Measurements from ENCODE around the gene COPZ1.
A peak's percentile ranks its signal among the peaks of the same experiment; 100 is the strongest.
"Not testable (repeated sequence)": the region's sequence is repeated elsewhere in the genome, so short reads cannot be mapped to it uniquely, and the experiment has no call there.

The COPZ1 gene

GRCh38 chr12:54341378-54342300 lies 16.7 kb downstream of the COPZ1 start:
- H3K27me3 ChIP-seq (ENCODE audit: control insufficient read depth, insufficient read depth, low read length) = no peaks in the 10 kb centered on the region
- no peak overlapping the region for H3K9ac ChIP-seq (ENCODE audit: low read length)
- no peaks in the 10 kb centered on the region for H3K9me3 ChIP-seq (ENCODE audit: control insufficient read depth, low read depth, low read length)
- H3K36me3 ChIP-seq (ENCODE audit: control insufficient read depth, low read depth, low read length) = peaks cover 28% of the 10 kb centered on the region
- H3K27ac ChIP-seq (ENCODE audit: low read length) = no peak overlapping the region
- no peaks in the 10 kb centered on the region for H3K4me1 ChIP-seq (ENCODE audit: control insufficient read depth, low read depth, low read length)
- no peak overlapping the region for H3K4me3 ChIP-seq (ENCODE audit: low read length)

GRCh38 chr12:54349036-54349435 lies 24.1 kb downstream of the COPZ1 start:
- Histone ChIP-seq H3K27ac (ENCODE audit: low read length) (no peak overlapping the region), H3K27me3 (ENCODE audit: control insufficient read depth, insufficient read depth, low read length) (peaks cover 26% of the 10 kb centered on the region), H3K9ac (ENCODE audit: low read length) (no peak overlapping the region), H3K9me3 (ENCODE audit: control insufficient read depth, low read depth, low read length) (no peaks in the 10 kb centered on the region), H3K4me3 (ENCODE audit: low read length) (no peak overlapping the region), H3K36me3 (ENCODE audit: control insufficient read depth, low read depth, low read length) (peaks cover 32% of the 10 kb centered on the region), H3K4me1 (ENCODE audit: control insufficient read depth, low read depth, low read length) (peaks cover 34% of the 10 kb centered on the region)

GRCh38 chr12:54349679-54350078 lies 24.7 kb downstream of the COPZ1 start:
- Histone ChIP-seq H3K27ac (ENCODE audit: low read length) (no peak overlapping the region), H3K9me3 (ENCODE audit: control insufficient read depth, low read depth, low read length) (no peaks in the 10 kb centered on the region), H3K4me1 (ENCODE audit: control insufficient read depth, low read depth, low read length) (peaks cover 35% of the 10 kb centered on the region), H3K27me3 (ENCODE audit: control insufficient read depth, insufficient read depth, low read length) (peaks cover 26% of the 10 kb centered on the region), H3K36me3 (ENCODE audit: control insufficient read depth, low read depth, low read length) (peaks cover 31% of the 10 kb centered on the region), H3K4me3 (ENCODE audit: low read length) (no peak overlapping the region), H3K9ac (ENCODE audit: low read length) (no peak overlapping the region)

GRCh38 chr12:54350743-54351142 lies 25.8 kb downstream of the COPZ1 start:
- Histone ChIP-seq H3K9ac (ENCODE audit: low read length) (no peak overlapping the region), H3K4me3 (ENCODE audit: low read length) (peak overlapping the region; percentile 65), H3K9me3 (ENCODE audit: control insufficient read depth, low read depth, low read length) (no peaks in the 10 kb centered on the region), H3K36me3 (ENCODE audit: control insufficient read depth, low read depth, low read length) (peaks cover 25% of the 10 kb centered on the region), H3K27me3 (ENCODE audit: control insufficient read depth, insufficient read depth, low read length) (peaks cover 26% of the 10 kb centered on the region), H3K27ac (ENCODE audit: low read length) (no peak overlapping the region), H3K4me1 (ENCODE audit: control insufficient read depth, low read depth, low read length) (peaks cover 46% of the 10 kb centered on the region)

- Histone ChIP-seq H3K27me3 (ENCODE audit: control insufficient read depth, insufficient read depth, low read length) (peaks cover 26% of the 10 kb centered on the region), H3K27ac (ENCODE audit: low read length) (no peak overlapping the region), H3K36me3 (ENCODE audit: control insufficient read depth, low read depth, low read length) (peaks cover 25% of the 10 kb centered on the region), H3K9me3 (ENCODE audit: control insufficient read depth, low read depth, low read length) (no peaks in the 10 kb centered on the region), H3K4me3 (ENCODE audit: low read length) (peak overlapping the region; percentile 65), H3K4me1 (ENCODE audit: control insufficient read depth, low read depth, low read length) (peaks cover 52% of the 10 kb centered on the region), H3K9ac (ENCODE audit: low read length) (no peak overlapping the region)
Observed at GRCh38 chr12:54351341-54351740, 26.4 kb downstream of the COPZ1 start.

- H3K27me3 ChIP-seq (ENCODE audit: control insufficient read depth, insufficient read depth, low read length) = peaks cover 26% of the 10 kb centered on the region
- peak overlapping the region; percentile 65 for H3K4me3 ChIP-seq (ENCODE audit: low read length)
- peaks cover 59% of the 10 kb centered on the region for H3K4me1 ChIP-seq (ENCODE audit: control insufficient read depth, low read depth, low read length)
- H3K27ac ChIP-seq (ENCODE audit: low read length) = peak overlapping the region; percentile 43
- H3K9me3 ChIP-seq (ENCODE audit: control insufficient read depth, low read depth, low read length) = no peaks in the 10 kb centered on the region
- peak overlapping the region; percentile 50 for H3K9ac ChIP-seq (ENCODE audit: low read length)
- peaks cover 22% of the 10 kb centered on the region for H3K36me3 ChIP-seq (ENCODE audit: control insufficient read depth, low read depth, low read length)
Observed at GRCh38 chr12:54352022-54352531, 27.1 kb downstream of the COPZ1 start.

- H3K4me3 ChIP-seq (ENCODE audit: low read length) = peak overlapping the region; percentile 65
- H3K27me3 ChIP-seq (ENCODE audit: control insufficient read depth, insufficient read depth, low read length) = peaks cover 26% of the 10 kb centered on the region
- peak overlapping the region; percentile 50 for H3K9ac ChIP-seq (ENCODE audit: low read length)
- peaks cover 70% of the 10 kb centered on the region for H3K4me1 ChIP-seq (ENCODE audit: control insufficient read depth, low read depth, low read length)
- H3K9me3 ChIP-seq (ENCODE audit: control insufficient read depth, low read depth, low read length) = no peaks in the 10 kb centered on the region
- peak overlapping the region; percentile 43 for H3K27ac ChIP-seq (ENCODE audit: low read length)
- H3K36me3 ChIP-seq (ENCODE audit: control insufficient read depth, low read depth, low read length) = peaks cover 12% of the 10 kb centered on the region
Observed at GRCh38 chr12:54352891-54353874, 28.3 kb downstream of the COPZ1 start.

GRCh38 chr12:54354271-54354670 lies 29.3 kb downstream of the COPZ1 start:
- not testable (repeated sequence) for H3K36me3 ChIP-seq (ENCODE audit: control insufficient read depth, low read depth, low read length); H3K9ac ChIP-seq (ENCODE audit: low read length); H3K9me3 ChIP-seq (ENCODE audit: control insufficient read depth, low read depth, low read length); H3K4me3 ChIP-seq (ENCODE audit: low read length); H3K27ac ChIP-seq (ENCODE audit: low read length)
- Histone ChIP-seq H3K4me1 (ENCODE audit: control insufficient read depth, low read depth, low read length) (peaks cover 76% of the 10 kb centered on the region), H3K27me3 (ENCODE audit: control insufficient read depth, insufficient read depth, low read length) (peaks cover 20% of the 10 kb centered on the region)

GRCh38 chr12:54355104-54355815 lies 30.3 kb downstream of the COPZ1 start:
- H3K9me3 ChIP-seq (ENCODE audit: control insufficient read depth, low read depth, low read length) = no peaks in the 10 kb centered on the region
- H3K36me3 ChIP-seq (ENCODE audit: control insufficient read depth, low read depth, low read length) = no peaks in the 10 kb centered on the region
- H3K27me3 ChIP-seq (ENCODE audit: control insufficient read depth, insufficient read depth, low read length) = peaks cover 14% of the 10 kb centered on the region
- no peak overlapping the region for H3K4me3 ChIP-seq (ENCODE audit: low read length)
- no peak overlapping the region for H3K9ac ChIP-seq (ENCODE audit: low read length)
- no peak overlapping the region for H3K27ac ChIP-seq (ENCODE audit: low read length)
- H3K4me1 ChIP-seq (ENCODE audit: control insufficient read depth, low read depth, low read length) = peaks cover 80% of the 10 kb centered on the region

- Histone ChIP-seq H3K4me3 (ENCODE audit: low read length) (no peak overlapping the region), H3K9ac (ENCODE audit: low read length) (no peak overlapping the region), H3K27me3 (ENCODE audit: control insufficient read depth, insufficient read depth, low read length) (peaks cover 7% of the 10 kb centered on the region), H3K36me3 (ENCODE audit: control insufficient read depth, low read depth, low read length) (no peaks in the 10 kb centered on the region), H3K27ac (ENCODE audit: low read length) (no peak overlapping the region), H3K9me3 (ENCODE audit: control insufficient read depth, low read depth, low read length) (no peaks in the 10 kb centered on the region), H3K4me1 (ENCODE audit: control insufficient read depth, low read depth, low read length) (peaks cover 76% of the 10 kb centered on the region)
Observed at GRCh38 chr12:54356228-54356627, 31.3 kb downstream of the COPZ1 start.

GRCh38 chr12:54356951-54357356 lies 32.0 kb downstream of the COPZ1 start:
- Histone ChIP-seq H3K27me3 (ENCODE audit: control insufficient read depth, insufficient read depth, low read length) (no peaks in the 10 kb centered on the region), H3K9ac (ENCODE audit: low read length) (peak overlapping the region; percentile 3), H3K27ac (ENCODE audit: low read length) (no peak overlapping the region), H3K4me1 (ENCODE audit: control insufficient read depth, low read depth, low read length) (peaks cover 69% of the 10 kb centered on the region), H3K9me3 (ENCODE audit: control insufficient read depth, low read depth, low read length) (no peaks in the 10 kb centered on the region), H3K4me3 (ENCODE audit: low read length) (peak overlapping the region; percentile 83), H3K36me3 (ENCODE audit: control insufficient read depth, low read depth, low read length) (no peaks in the 10 kb centered on the region)
